HFFc6 (cell line): ENCODE measurements around the gene IL16. TPM values are rescaled to one million over a fixed set of nuclear protein-coding genes. Genes with fewer than 3 reads are reported as not detected.

Experiments
- DNase-seq: peaks from one replicate; pipeline ENCODE4 v3.0.0-alpha.2; 2018
- H3K27ac Mint-ChIP-seq: 2 replicates; pipeline ENCODE4 v1.8.0; 2020; ENCODE audit warnings: mild to moderate bottlenecking, mixed read lengths
- H3K27me3 Mint-ChIP-seq: 2 replicates; pipeline ENCODE4 v1.8.0; 2021; ENCODE audit warnings: mild to moderate bottlenecking, moderate library complexity, mixed read lengths; ENCODE audit not compliant: insufficient read depth
- H3K36me3 Mint-ChIP-seq: 2 replicates; pipeline ENCODE4 v1.8.0; 2021; ENCODE audit warnings: low read depth, mixed read lengths
- H3K4me1 Mint-ChIP-seq: 2 replicates; pipeline ENCODE4 v1.8.0; 2020; ENCODE audit warnings: low read depth, mixed read lengths
- H3K4me3 Mint-ChIP-seq: 2 replicates; pipeline ENCODE4 v1.8.0; 2020; ENCODE audit warnings: mild to moderate bottlenecking, moderate library complexity, mixed read lengths
- H3K9me3 Mint-ChIP-seq: 2 replicates; pipeline ENCODE4 v1.8.0; 2020; ENCODE audit warnings: mild to moderate bottlenecking, mixed read lengths
- CTCF ChIP-seq: fragments of 200-600 bp; sonication (generic); IDR thresholded peaks from 2 replicates; pipeline ENCODE4 v1.5.0; 2021; ENCODE audit warnings: antibody characterized with exemption, mild to moderate bottlenecking
- long read RNA-seq: library from polyadenylated mRNA; unstranded; transcript quantifications from one replicate; pipeline ENCODE4 v2.0.0, GENCODE V29; 2019
- total RNA-seq, 6 experiments: library from RNA; stranded (reverse); fragmentation: NEBNext Ultra II Directional; extraction: Animal tissue kit (Norgen Biotek cat#: 25700); gene quantifications; 2 replicates in 1 of 6; 3 replicates in 5 of 6; pipeline ENCODE4 v1.2.3, GENCODE V29; 2021

Gene IL16
- not detected for total RNA-seq
- long read RNA-seq = 0 reads

- H3K27me3 Mint-ChIP-seq = peaks cover 7% of the 10 kb centered on the region
- no peak within 1 kb of the TSS for H3K4me3 Mint-ChIP-seq
- H3K27ac Mint-ChIP-seq = no peak within 1 kb of the TSS
Measured at GRCh38 chr15:81196576-81197254, at the start of gene IL16. TSS of gene IL16 (plus strand) at chr15:81196879. CDS start at chr15:81225400, 28,521 bp downstream.

GRCh38 chr15:81151389-81151788, 45.3 kb upstream of the IL16 start:
- H3K27me3 Mint-ChIP-seq = peaks cover 4% of the 10 kb centered on the region
- TF ChIP-seq CTCF = no peak
- H3K27ac Mint-ChIP-seq = no peak overlapping the region
- H3K4me1 Mint-ChIP-seq = peaks cover 5% of the 10 kb centered on the region
- DNase-seq = no peak
- H3K36me3 Mint-ChIP-seq = no peaks in the 10 kb centered on the region
- no peaks in the 10 kb centered on the region for H3K9me3 Mint-ChIP-seq
- no peak overlapping the region for H3K4me3 Mint-ChIP-seq

More at GRCh38 chr15:81196576-81197254, at the start of gene IL16:
- TF ChIP-seq CTCF = no peak
- H3K36me3 Mint-ChIP-seq = no peaks in the 10 kb centered on the region
- no peaks in the 10 kb centered on the region for H3K4me1 Mint-ChIP-seq
- no peak for DNase-seq
- no peaks in the 10 kb centered on the region for H3K9me3 Mint-ChIP-seq

GRCh38 chr15:81152339-81152738, 44.3 kb upstream of the IL16 start:
- peak; percentile 33; the same call in 1 of the 2 replicates for TF ChIP-seq CTCF
- Mint-ChIP-seq H3K4me3 (no peak overlapping the region), H3K36me3 (no peaks in the 10 kb centered on the region), H3K4me1 (peaks cover 5% of the 10 kb centered on the region), H3K27ac (no peak overlapping the region), H3K27me3 (peaks cover 4% of the 10 kb centered on the region), H3K9me3 (no peaks in the 10 kb centered on the region)
- no peak for DNase-seq

GRCh38 chr15:81152799-81153198, 43.9 kb upstream of the IL16 start:
- DNase-seq = no peak
- H3K27ac Mint-ChIP-seq = no peak overlapping the region
- no peak overlapping the region for H3K4me3 Mint-ChIP-seq
- no peaks in the 10 kb centered on the region for H3K36me3 Mint-ChIP-seq
- TF ChIP-seq CTCF = no peak
- peaks cover 4% of the 10 kb centered on the region for H3K27me3 Mint-ChIP-seq
- peaks cover 5% of the 10 kb centered on the region for H3K4me1 Mint-ChIP-seq
- no peaks in the 10 kb centered on the region for H3K9me3 Mint-ChIP-seq

- H3K4me3 Mint-ChIP-seq = no peak overlapping the region
- no peaks in the 10 kb centered on the region for H3K9me3 Mint-ChIP-seq
- no peak overlapping the region for H3K27ac Mint-ChIP-seq
- peak; percentile 76 for TF ChIP-seq CTCF
- DNase-seq = peak; percentile 51
- peaks cover 8% of the 10 kb centered on the region for H3K4me1 Mint-ChIP-seq
- H3K36me3 Mint-ChIP-seq = no peaks in the 10 kb centered on the region
- peaks cover 2% of the 10 kb centered on the region for H3K27me3 Mint-ChIP-seq
Measured at GRCh38 chr15:81155375-81156218, 41.1 kb upstream of the IL16 start.
